Ectodermal cell (in vitro differentiated cells): ENCODE data around the gene HPN.

Source experiments
- H3K27ac ChIP-seq: 2 replicates; pipeline ENCODE4 v1.7.0; 2013; ENCODE audit warnings: mild to moderate bottlenecking, low read depth, low read length; ENCODE audit not compliant: insufficient read depth, poor library complexity, severe bottlenecking
- H3K27me3 ChIP-seq: 2 replicates; pipeline ENCODE4 v1.7.0; 2013; ENCODE audit warnings: mild to moderate bottlenecking, low read length; ENCODE audit not compliant: insufficient read depth, control insufficient read depth, poor library complexity, severe bottlenecking
- H3K36me3 ChIP-seq: one replicate; pipeline ENCODE4 v1.7.0; 2013; ENCODE audit warnings: low read length; ENCODE audit not compliant: control insufficient read depth, insufficient read depth
- H3K4me1 ChIP-seq: one replicate; pipeline ENCODE4 v1.7.0; 2013; ENCODE audit warnings: low read length; ENCODE audit not compliant: control insufficient read depth, insufficient read depth
- H3K4me3 ChIP-seq: 2 replicates; pipeline ENCODE4 v1.7.0; 2013; ENCODE audit warnings: low read depth, low read length, control low read depth; ENCODE audit not compliant: insufficient read depth
- H3K9me3 ChIP-seq: 2 replicates; pipeline ENCODE4 v1.7.0; 2013; ENCODE audit warnings: mild to moderate bottlenecking, low read length, moderate library complexity; ENCODE audit not compliant: control insufficient read depth
- WGBS, 2 experiments: methylation state at CpG; one replicate each; pipeline ENCODE4 v1.1.7; 2013; ENCODE audit warnings: missing lambda C conversion rate in 2 of 2; 5-methylcytosine and 5-hydroxymethylcytosine counted together

The HPN gene

DNA sequence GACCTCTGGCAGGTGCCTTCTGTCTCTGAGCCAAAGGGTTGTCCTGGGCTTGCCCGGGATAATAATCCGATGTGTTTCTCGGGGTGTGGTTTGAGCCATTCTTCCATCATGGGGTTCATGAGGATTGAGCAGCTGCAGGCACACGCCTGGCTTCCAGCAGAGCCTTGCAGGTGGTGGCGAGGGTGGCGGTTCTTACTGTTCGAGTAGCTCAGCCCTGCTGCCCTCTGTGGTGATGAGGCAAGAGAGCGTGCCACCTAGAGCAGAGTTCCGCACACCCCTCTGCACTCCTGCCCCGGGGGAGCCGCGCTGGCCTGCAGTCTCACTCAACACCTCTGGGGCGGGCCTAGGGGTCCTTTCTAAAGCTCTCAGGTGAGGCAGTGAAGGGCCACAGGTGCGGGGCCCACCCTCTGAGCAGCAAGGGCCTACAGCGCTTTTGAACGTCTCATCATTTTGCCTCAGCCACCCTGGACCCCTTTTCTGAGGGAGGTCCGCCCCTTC is 7.5 kb upstream of the HPN start:
- Histone ChIP-seq H3K27ac (no peak overlapping the region), H3K9me3 (no peaks in the 10 kb centered on the region), H3K36me3 (no peaks in the 10 kb centered on the region), H3K27me3 (peaks cover 36% of the 10 kb centered on the region), H3K4me1 (no peaks in the 10 kb centered on the region), H3K4me3 (no peak overlapping the region)
- 95% methylated on average over 17 of the region's 17 CpGs for WGBS, 2 experiments

GRCh38 chr19:35034588-35035382 is 6.7 kb upstream of the HPN start:
- Histone ChIP-seq H3K9me3 (no peaks in the 10 kb centered on the region), H3K4me1 (peaks cover 2% of the 10 kb centered on the region), H3K36me3 (no peaks in the 10 kb centered on the region), H3K4me3 (no peak overlapping the region), H3K27ac (no peak overlapping the region), H3K27me3 (peaks cover 29% of the 10 kb centered on the region)
- WGBS, 2 experiments = 92 to 93% methylated on average over 17 of the region's 17 CpGs

GRCh38 chr19:35037716-35038622 is 3.6 kb upstream of the HPN start:
- no peaks in the 10 kb centered on the region for H3K9me3 ChIP-seq
- peaks cover 19% of the 10 kb centered on the region for H3K4me1 ChIP-seq
- H3K27me3 ChIP-seq = no peaks in the 10 kb centered on the region
- no peak overlapping the region for H3K4me3 ChIP-seq
- H3K27ac ChIP-seq = no peak overlapping the region
- WGBS, 2 experiments = 94 to 95% methylated on average over 13 of the region's 13 CpGs
- no peaks in the 10 kb centered on the region for H3K36me3 ChIP-seq

DNA sequence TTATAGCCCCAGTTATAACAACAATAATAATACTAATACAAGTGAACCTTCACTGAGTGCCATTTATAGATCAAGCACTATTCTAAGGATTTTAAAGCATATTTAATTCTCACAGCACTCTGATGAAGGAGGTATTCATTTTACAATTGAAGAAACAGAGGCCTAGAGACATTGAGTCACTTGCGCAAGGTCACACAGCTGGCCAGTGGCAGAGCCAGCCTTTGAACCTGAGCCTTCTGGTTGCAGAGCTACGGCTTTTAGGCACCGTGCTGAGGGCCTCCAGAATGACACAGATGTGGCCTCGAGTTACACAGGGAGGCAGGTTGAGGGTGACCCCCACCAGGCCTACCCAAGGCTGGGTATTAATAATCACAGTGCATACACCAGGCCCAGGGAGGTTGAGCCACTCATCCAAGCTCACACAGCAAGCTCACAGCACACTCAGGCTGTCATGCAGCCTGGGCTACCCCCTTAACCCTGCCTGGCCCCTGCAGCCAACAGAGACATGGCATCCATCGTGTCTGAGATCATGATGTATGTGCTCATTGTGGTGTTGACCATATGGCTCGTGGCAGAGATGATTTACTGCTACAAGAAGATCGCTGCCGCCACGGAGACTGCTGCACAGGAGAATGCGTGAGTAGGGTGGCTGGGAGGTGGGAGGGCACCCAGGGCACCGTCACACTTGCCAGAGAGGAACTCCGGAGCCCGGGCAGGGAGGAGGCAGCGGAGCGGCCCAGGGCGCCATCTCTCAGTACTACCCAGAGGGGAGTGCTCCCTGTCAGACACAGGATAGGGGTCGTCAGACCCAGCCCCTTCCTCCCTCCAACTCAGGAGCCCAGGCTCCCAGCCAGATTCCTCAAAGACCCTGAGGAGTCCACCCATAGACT is 2.7 kb upstream of the HPN start:
- WGBS, 2 experiments = 89 to 90% methylated on average over 17 of the region's 17 CpGs
- Histone ChIP-seq H3K9me3 (no peaks in the 10 kb centered on the region), H3K36me3 (no peaks in the 10 kb centered on the region), H3K4me3 (no peak overlapping the region), H3K4me1 (peaks cover 19% of the 10 kb centered on the region), H3K27me3 (no peaks in the 10 kb centered on the region), H3K27ac (no peak overlapping the region)

- H3K36me3 ChIP-seq = no peaks in the 10 kb centered on the region
- 90% methylated on average over 39 of the region's 39 CpGs for WGBS, 2 experiments
- H3K4me1 ChIP-seq = peaks cover 19% of the 10 kb centered on the region
- H3K27ac ChIP-seq = no peak overlapping the region
- no peaks in the 10 kb centered on the region for H3K27me3 ChIP-seq
- no peak overlapping the region for H3K4me3 ChIP-seq
- no peaks in the 10 kb centered on the region for H3K9me3 ChIP-seq
Observed at GRCh38 chr19:35039881-35040825, 1.4 kb upstream of the HPN start.

DNA sequence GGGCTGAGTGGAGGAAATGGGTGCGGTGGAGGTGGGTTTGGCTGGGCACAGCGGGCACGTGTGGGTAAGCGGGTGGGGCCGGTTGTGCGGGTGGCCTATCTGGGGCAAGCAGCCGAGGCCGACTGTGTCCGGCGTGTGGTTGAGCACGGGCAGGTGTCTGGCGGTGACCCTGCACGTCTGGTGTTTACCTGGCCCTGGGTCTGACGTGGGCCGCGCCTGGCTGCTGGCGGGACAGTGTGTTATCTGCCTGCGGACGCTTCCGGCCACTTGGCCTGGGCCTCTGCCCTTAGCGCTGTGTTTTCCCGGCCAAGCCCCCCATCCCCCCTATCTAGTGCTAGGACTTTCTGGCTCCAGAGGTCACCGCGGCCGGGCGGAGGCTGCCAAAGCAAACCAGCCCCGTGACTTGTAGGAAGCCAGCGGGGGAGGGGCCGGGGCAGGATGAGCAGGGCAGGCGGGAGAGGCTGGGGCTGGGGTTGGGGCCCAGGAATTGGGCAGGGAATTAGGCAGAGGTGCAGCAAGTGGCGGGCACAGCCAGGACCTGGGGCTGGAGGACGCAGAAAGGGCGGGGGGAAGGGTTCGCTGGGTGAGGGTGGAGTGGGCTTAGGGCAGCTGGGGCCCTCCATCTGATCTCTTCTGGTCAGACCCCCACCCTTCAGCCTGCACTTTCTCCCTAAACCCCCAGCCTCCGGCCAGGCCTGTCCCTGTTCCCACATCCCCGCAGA is 534 bp upstream of the HPN start:
- Histone ChIP-seq H3K36me3 (no peaks in the 10 kb centered on the region), H3K27ac (no peak overlapping the region), H3K9me3 (no peaks in the 10 kb centered on the region), H3K27me3 (no peaks in the 10 kb centered on the region), H3K4me3 (no peak overlapping the region), H3K4me1 (peaks cover 19% of the 10 kb centered on the region)
- 36 to 41% methylated on average over 36 of the region's 36 CpGs for WGBS, 2 experiments

DNA sequence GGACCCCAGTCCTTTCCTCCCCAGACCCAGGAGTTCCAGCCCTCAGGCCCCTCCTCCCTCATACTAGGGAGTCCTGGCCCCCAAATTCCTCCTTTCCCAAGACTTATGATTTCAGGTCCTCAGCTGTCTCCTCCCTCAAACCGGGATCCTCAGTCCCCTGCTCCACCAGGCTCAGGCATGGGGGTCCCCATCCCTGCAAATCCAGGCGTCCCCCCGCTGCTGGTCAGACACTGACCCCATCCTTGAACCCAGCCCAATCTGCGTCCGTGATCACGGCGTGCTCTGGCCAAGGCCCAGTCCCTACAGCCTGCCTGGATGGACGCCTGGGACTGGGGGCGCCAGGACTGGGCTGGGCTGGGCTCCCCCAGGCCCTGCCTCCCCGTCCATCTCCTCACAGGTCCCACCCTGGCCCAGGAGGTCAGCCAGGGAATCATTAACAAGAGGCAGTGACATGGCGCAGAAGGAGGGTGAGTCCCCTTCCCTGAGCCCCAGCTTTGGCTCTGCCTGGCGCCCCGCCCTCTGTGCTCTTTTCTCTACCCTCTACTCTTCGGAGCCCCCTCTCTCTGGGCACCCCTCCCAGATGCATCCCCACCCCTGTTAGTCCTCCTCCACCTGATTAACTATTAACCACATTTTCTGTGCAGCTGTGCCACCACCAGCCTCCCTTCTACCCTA is 672 bp downstream of the HPN start:
- WGBS, 2 experiments = 90% methylated on average over 14 of the region's 14 CpGs
- Histone ChIP-seq H3K36me3 (no peaks in the 10 kb centered on the region), H3K4me3 (no peak overlapping the region), H3K27me3 (no peaks in the 10 kb centered on the region), H3K4me1 (peaks cover 19% of the 10 kb centered on the region), H3K9me3 (no peaks in the 10 kb centered on the region), H3K27ac (no peak overlapping the region)

- Histone ChIP-seq H3K9me3 (no peaks in the 10 kb centered on the region), H3K4me3 (no peak overlapping the region), H3K27ac (no peak overlapping the region), H3K36me3 (no peaks in the 10 kb centered on the region), H3K4me1 (peaks cover 19% of the 10 kb centered on the region), H3K27me3 (no peaks in the 10 kb centered on the region)
- 86 to 87% methylated on average over 14 of the region's 14 CpGs for WGBS, 2 experiments
Observed at GRCh38 chr19:35042954-35043604, 1.6 kb downstream of the HPN start.
